Activated CD4-positive, alpha-beta T cell treated with anti-CD3 and anti-CD28 coated beads, Interleukin-2, amount 50 U/mL, for 16 hours (primary cell): Measurements from ENCODE around the gene CHRD.

Experiments
- DNase-seq: peaks from one replicate; pipeline ENCODE4 v3.0.0-alpha.2; 2020

Gene CHRD

DNA sequence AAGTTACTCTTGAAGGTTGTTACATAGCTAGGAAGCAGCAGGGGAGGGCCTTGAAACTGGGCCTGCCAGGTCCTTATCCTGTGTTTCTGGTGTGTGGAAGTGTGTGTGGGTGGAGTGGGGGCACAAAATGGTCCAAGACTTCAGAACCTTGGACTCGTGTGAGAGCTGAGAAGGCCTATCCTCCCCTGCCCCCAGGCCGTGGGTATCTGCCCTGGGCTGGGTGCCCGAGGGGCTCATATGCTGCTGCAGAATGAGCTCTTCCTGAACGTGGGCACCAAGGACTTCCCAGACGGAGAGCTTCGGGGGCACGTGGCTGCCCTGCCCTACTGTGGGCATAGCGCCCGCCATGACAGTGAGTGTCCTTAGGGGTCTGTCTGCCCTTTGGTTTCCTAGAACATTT is 4.5 kb downstream of the CHRD start:
- DNase-seq: no peak

- no peak for DNase-seq
Measured at GRCh38 chr3:184384856-184385422, 5.1 kb downstream of the CHRD start.

GRCh38 chr3:184386047-184386806 is 6.4 kb downstream of the CHRD start:
- no peak for DNase-seq

DNA sequence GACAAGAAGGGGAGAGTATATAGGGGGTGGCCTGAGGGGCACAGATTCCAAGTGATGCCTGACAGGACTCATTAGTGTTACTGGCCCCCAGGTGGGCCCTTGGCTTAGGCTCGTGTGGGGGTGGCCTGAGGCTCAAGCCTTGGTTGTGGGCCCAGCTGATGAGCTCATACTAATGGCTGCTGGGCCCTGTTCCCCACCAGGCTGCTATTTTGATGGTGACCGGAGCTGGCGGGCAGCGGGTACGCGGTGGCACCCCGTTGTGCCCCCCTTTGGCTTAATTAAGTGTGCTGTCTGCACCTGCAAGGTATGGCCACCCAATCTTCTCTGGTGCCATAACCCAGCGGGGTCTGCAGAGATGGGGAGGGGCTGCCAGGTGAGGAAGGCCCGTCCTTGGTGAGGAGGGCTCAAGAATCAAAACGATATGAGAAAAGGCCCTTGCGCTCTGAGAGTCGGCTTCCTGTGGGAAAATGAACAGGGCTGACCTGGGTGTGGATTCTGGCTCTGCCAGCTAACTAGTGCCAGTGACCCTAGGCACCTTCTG is 7.4 kb downstream of the CHRD start:
- DNase-seq: no peak

DNA sequence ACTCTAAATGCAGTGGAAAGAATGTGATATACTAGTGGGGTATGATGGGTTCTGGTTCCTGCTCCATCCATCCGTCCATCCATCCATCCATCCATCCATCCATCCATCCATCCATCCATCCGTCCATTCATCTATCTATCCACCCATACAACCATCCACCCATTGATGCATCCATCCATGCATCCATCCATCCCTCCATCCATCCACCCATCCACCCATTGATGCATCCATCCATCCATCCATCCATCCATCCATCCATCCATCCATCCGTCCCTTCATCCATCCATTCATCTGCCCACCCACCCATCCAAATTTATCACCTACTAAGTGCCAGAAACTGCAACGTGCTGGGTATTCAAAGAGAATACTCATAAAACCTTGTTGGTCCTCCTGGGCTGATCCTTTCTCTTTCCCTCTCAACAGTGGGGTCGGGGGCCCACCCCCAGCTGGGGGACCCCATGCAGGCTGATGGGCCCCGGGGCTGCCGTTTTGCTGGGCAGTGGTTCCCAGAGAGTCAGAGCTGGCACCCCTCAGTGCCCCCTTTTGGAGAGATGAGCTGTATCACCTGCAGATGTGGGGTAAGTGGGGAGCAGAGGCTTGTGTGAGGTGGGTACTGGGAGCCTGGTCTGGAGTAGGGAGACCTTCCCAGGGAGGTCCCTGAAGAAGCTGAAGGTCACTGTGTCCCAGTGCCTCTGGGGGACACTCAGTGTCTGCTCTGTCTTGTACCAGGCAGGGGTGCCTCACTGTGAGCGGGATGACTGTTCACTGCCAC is 8.5 kb downstream of the CHRD start:
- DNase-seq: no peak

GRCh38 chr3:184388936-184389230 is 9.0 kb downstream of the CHRD start:
- no peak for DNase-seq

GRCh38 chr3:184389384-184389783 is 9.5 kb downstream of the CHRD start:
- DNase-seq: no peak

GRCh38 chr3:184389935-184390528 is 10.2 kb downstream of the CHRD start:
- DNase-seq: no peak

DNA sequence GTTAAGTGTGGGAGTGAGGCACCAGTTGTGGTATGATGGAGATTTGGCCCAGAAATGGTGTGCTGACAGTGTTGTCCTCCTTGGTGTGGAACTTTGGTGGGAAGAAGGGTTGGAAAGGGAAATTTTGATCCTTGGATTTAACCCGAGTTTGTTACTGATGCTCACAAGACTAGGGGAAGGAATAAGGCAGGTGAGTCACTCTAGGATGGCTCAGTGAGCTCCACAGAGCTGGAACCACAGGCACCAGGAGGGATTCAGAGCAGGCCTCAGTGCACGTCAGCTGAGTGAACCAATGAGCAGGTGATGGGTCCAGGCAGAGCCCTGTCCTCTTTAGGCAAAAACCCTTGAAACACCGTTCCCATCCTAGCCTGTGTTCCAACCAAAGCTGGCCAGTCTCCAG is 11.4 kb downstream of the CHRD start:
- DNase-seq: no peak

- DNase-seq: no peak
Measured at GRCh38 chr3:184395320-184395660, 15.4 kb downstream of the CHRD start.

GRCh38 chr3:184399410-184399809 is 19.6 kb downstream of the CHRD start:
- DNase-seq: no peak

DNA sequence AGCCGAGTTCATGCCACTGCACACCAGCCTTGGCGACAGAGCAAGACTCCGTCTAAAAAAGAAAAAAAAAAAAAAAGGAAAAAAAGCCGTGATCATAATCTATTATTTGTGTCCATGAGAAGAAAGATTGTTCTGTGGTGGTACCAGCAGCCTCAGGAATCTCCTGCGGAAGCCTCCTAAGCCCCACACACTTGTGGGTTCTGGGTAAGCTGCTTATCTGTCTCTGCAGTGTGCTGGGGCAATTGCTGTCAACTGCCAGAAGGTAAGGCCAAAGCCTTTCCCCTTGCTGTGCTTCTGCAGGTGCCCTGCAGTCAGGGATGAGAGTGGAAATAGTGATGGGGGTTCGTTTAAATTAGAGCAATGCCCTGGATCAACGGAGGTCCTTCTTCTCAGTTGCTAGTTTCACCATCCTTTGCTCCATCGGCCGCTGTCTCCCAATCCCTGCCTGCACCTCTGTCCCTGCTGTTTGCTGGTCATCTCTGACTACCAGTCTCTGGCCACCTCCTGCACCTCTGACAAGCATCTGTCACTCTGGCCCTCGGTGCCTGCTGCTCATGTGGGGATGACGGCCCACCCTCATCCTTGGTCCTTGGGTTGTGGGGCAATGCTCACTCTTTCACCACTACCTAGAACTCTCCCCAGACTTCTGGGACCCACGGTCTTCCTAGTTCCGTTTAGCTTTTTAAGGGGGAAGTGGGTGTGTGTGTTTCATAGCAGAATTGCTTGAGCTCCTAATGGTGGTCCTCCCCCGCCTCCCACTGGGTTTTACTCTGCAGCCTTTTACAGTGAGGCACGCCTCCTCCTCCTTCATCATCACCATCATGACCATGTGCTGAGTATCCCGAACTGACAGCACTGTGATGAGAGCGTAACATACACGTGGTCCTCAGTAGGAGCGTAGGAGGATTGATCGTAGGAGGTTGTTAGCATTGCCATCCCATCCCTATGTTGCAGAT is 25.5 kb downstream of the CHRD start:
- no peak for DNase-seq

DNA sequence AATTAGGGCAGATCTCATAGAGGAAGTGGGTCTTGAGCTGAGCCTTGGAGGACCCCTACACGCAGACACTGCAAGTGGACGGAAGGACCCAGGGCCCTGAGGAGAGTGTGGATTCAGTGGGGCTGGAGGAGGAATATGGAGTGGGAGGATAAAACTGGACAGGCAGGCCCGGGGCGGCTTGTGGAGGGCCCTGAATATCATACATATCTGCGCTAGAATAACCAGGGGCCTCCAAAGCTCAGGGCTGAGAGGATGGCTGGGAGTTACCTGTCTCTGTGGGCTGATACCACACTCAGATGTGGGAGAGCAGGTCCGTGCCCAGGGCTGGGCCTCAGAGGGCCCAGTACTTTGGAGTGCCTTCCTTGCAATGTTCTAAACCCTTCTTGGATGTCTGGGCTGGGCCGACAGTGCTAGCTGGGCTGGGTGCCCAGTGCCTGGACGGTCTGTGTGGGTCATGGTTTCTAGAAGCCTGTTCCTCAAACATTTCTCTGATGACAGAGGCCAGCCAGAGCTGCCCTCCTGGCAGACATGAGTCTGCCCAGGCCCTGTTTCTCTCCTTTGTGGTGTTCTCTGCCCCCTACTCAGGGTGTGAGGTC is 29.6 kb downstream of the CHRD start:
- DNase-seq: no peak

DNA sequence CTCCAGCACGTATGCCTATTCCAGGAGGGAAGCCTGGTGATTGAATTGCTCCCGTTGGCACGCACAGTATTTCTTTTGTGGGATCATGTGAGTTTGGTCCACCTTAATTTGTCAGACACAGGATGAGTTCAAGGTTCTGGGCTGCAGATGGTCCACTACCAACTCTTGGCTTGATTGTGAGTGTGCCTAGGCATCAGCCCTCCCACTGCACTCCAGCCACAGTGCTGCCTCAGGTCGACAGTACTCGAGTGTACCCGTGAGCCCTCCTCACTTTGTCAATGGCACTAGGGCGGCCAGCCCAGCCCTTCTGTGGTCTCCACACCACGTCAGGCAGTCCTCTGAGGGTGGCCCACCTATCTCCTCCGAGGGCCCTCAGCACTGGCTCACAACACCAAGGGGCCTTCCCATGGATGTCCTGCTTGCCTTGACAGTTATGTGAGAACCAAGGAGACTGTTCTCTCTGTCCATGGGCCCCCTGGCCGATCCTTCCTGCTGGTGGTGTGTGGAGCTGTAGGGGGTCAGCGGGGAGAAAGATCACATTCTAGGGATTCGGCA is 30.2 kb downstream of the CHRD start:
- DNase-seq: no peak

GRCh38 chr3:184414418-184415202 is 34.8 kb downstream of the CHRD start:
- DNase-seq: no peak

- no peak for DNase-seq
Measured at GRCh38 chr3:184415203-184415490, 35.3 kb downstream of the CHRD start.

DNA sequence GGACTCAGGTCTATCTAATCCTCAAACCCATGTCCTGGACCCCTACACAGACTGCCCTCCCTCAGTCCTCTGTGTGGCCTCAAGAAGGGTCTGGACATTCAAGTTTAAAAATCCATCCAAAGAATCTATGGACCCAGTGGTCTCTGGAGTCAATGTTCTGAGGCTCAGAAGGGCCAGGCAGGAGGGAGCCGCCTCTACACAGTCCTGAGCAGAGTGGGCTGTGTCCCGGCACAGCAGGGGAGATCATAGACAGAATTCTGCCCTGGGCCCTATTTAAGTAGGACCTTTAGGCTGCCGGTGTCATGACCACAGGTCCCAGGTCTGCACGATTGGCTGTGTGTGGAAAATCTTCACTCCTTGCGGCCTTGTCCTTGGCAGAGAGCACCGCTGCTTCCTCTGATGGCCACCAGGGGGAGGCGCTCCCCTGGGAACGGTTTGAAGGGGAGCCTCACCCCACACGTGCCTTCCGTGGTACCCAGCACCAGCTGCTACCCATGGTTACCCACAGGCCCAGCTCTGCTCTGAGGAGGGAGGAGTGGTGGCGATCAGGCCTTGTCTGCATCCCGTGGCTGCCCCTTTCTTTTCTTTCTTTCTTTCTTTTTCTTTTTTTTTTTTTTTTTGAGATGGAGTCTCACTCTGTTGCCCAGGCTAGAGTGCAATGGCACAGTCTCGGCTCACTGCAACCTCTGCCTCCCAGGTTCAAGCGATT is 37.9 kb downstream of the CHRD start:
- peak; percentile 73 for DNase-seq

GRCh38 chr3:184419171-184419570 is 39.3 kb downstream of the CHRD start:
- no peak for DNase-seq

DNA sequence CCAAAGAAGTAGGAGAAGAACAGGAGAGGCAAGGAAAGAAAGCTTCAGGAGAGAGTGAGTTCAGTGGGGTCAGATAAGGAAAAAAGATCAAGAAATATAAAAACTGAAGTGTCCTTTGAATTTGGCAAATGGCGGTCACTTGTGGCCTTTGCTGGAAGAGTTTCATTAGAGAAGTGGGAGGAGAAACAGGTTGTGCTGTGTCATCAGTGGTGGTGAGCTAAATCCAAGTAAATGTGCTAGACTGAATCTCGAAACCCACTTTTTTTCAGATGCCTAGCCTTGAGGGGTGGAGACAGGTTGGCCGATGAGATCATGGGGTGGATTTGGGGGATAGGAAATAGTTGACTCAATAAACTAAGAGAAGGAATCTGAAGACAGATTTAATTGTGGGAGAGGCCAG is 43.7 kb downstream of the CHRD start:
- no peak for DNase-seq

- no peak for DNase-seq
Measured at GRCh38 chr3:184426691-184427141, 46.9 kb downstream of the CHRD start.
